ENCODE results near the gene TMEM232.

Gene TMEM232

DNA sequence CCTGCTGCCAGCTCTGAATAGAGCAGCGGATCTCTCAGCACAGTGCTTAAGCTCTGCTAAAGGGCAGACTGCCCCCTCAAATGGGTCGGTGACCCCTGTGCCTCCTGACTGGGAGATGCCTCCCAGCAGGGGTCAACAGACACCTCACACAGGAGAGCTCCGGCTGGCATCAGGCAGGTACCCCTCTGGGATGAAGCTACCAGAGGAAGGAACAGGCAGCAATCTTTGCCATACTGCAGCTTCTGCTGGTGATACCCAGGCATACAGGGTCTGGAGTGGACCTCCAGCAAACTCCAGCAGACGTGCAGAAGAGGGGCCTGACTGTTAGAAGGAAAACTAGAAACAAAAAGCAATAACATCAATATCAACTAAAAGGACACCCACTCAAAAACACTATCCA lies 131.6 kb downstream of the TMEM232 start:
- no peak for TF ChIP-seq CTCF (IDR thresholded peaks at IDR 0.05; ENCODE audit: borderline replicate concordance, insufficient read depth, low read depth, low read length)
- no peak overlapping the region for H3K4me3 ChIP-seq (ENCODE audit: low read depth, low read length)

DNA sequence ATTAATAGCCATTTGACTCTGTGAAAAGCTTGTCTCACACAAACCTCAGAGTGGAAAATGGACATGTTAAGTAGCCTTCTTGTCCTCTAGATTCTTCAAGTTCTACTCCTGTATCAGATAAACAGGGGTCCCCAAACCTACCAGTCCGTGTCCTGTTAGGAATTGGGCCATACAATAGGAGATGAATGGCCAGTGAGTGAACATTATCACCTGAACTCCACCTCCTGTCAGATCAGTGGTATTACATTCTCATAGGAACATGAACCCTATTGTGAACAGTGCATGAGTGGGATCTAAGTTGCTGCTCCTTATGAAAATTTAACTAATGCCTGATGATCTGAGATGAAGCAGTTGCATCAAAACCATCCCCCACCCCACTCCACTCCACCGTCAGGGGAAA lies 136.3 kb downstream of the TMEM232 start:
- TF ChIP-seq CTCF (IDR thresholded peaks at IDR 0.05; ENCODE audit: borderline replicate concordance, insufficient read depth, low read depth, low read length) = no peak
- no peak overlapping the region for H3K4me3 ChIP-seq (ENCODE audit: low read depth, low read length)

DNA sequence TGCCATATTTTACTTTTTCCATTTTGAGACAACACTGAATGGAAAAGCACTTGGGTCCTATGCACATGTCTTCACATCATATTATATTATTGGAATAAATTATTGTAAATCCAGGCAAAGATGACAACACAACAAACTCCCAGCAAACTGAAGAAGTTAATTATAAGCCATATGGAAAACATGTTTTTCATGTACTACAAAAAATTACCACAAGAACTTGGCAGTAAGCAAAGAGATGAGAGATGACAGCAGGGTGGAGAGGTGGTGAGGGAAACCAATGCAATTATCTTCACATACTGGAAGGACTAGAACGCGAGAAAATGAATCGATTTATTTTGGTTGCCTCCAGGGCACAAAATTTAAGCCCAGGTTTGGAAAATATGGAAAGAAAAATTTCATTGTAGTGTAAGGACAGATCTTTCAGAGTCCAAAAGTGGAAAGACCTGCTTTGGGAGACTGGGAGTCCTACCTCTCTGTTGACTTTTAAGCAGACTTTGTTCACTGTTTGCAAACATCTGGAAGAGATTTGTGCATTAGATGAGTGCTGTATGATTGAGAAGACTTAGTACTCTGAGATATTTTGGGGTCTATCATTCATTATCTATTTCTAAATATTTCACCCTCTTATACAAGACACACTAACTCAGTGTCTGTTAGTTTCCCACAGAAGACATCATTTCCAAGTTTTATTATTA lies 138.0 kb downstream of the TMEM232 start:
- TF ChIP-seq CTCF (IDR thresholded peaks at IDR 0.05; ENCODE audit: borderline replicate concordance, insufficient read depth, low read depth, low read length) = no peak
- H3K4me3 ChIP-seq (ENCODE audit: low read depth, low read length) = no peak overlapping the region

DNA sequence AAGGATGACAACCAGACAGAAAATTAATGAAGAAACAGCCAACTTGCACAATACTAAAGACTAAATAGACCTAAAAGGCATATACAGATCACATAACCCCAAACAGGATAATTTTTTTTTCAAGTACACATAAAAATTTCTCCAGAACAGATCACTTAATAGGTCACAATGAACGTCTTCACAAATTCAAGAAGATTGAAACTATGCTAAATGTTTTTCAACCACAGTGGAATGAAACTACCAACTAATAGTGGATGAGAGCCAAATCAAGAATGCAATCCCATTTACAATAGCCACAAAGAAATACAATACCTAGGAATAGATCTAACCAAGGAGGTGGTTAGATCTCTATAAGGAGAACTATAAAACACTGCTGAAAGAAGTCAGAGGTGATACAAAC lies 145.8 kb downstream of the TMEM232 start:
- no peak for TF ChIP-seq CTCF (IDR thresholded peaks at IDR 0.05; ENCODE audit: borderline replicate concordance, insufficient read depth, low read depth, low read length)
- H3K4me3 ChIP-seq (ENCODE audit: low read depth, low read length) = no peak overlapping the region

DNA sequence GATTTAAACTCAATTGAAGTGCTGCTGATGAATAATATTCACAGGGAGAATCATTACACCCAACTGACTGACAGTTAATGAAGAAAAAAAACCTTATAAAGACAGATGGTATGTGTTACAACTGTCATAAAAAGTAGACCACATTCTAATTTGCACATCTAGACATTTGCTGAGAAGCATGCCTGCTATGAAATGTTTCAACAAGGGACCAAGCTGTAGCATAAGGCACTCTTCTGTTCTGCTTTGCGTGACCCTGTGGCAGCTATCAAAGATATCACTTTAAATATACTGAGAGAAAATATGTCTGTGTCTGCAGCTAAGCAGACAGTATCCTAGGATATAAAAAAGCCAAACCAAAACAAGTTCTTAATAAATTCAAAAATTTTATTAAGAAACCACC lies 153.7 kb downstream of the TMEM232 start:
- H3K4me3 ChIP-seq (ENCODE audit: low read depth, low read length) = no peak overlapping the region
- no peak for TF ChIP-seq CTCF (IDR thresholded peaks at IDR 0.05; ENCODE audit: borderline replicate concordance, insufficient read depth, low read depth, low read length)

DNA sequence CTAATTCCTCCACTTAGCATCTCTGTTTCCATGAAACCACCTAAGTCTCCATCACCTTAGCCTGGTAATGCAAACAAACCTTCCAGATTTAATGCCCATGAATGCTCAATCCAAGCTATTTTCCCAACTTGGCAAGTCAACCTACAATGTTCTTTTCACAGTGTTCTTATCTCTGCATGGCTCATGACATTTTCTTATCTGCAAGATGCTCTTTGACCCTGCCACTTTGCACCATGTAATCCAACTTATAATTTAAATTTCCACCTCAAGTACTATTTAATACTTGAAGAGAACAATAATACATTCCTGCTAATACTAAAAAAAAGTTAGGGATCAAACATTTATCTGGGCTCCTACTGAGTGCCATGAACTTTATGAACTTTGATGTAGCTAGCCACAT lies 164.3 kb downstream of the TMEM232 start:
- no peak overlapping the region for H3K4me3 ChIP-seq (ENCODE audit: low read depth, low read length)
- no peak for TF ChIP-seq CTCF (IDR thresholded peaks at IDR 0.05; ENCODE audit: borderline replicate concordance, insufficient read depth, low read depth, low read length)

DNA sequence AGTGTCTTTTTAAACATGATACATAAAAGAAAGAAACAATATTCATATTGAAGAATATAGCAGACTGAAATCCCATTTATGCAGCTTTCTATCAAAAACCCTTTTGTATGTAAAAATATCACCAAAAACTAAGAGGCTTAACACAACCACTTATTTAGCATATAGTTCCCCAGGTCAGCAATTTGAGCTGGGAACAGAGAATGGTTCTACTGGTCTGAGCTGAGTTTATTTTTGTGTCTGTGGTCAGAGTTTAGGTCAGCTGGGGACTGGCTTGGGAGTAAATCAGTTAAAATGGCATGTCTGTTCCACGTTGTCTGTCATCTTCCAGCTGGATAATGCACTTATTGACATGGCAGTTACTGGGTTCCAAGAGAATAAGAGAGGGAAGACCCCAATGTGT lies 165.0 kb downstream of the TMEM232 start:
- no peak overlapping the region for H3K4me3 ChIP-seq (ENCODE audit: low read depth, low read length)
- no peak for TF ChIP-seq CTCF (IDR thresholded peaks at IDR 0.05; ENCODE audit: borderline replicate concordance, insufficient read depth, low read depth, low read length)
